GM12878 (cell line): ENCODE results near the gene C1orf21. TPM values are rescaled to one million over a fixed set of nuclear protein-coding genes. Genes with fewer than 3 reads are reported as not detected.
A peak's percentile ranks its signal among the peaks of the same experiment; 100 is the strongest.

Source experiments
- ATAC-seq: fragments of 200-7000 bp; cut with Tn5 transposase; 3 replicates; pipeline ENCODE4 v1.9.1; 2020; ENCODE audit warnings: mild to moderate bottlenecking, moderate library complexity
- BruUV-seq: library from RNA; stranded (reverse); fragments of 400-500 nt; replicated peaks from 2 replicates; lab custom pipeline; 2021; lab: Mats Ljungman, UMichigan
- CTCF ChIA-PET: fragments of 300-600 bp; sonication (Branson Sonifier 250); formaldehyde crosslinking; extraction: SDS; loops from one replicate; lab custom pipeline; 2021; ENCODE audit warnings: inconsistent platforms; lab: Yijun Ruan, JAX
- POLR2A ChIA-PET: fragments of 350-600 bp; formaldehyde crosslinking; extraction: SDS; loops from one replicate; lab custom pipeline; 2021; ENCODE audit warnings: inconsistent platforms; lab: Charles Lee
- RAD21 ChIA-PET: fragments of 300-600 bp; sonication (Branson Sonifier 250); formaldehyde crosslinking; loops from one replicate; lab custom pipeline; 2023; ENCODE audit warnings: antibody characterized with exemption; ENCODE audit not compliant: unreplicated experiment; lab: Charles Lee
- SMC1A ChIA-PET: fragments of 300-600 bp; sonication (Branson Sonifier 250); formaldehyde crosslinking; loops from one replicate; lab custom pipeline; 2023; ENCODE audit not compliant: unreplicated experiment, uncharacterized antibody; lab: Charles Lee
- DNase-seq: peaks from one replicate; pipeline ENCODE4 v3.0.0-alpha.2; 2011; ENCODE audit warnings: low read depth, low spot score
- FAIRE-seq: peaks from 3 replicates; lab custom pipeline; 2011; peaks lifted over from hg19 to GRCh38; lab: Jason Lieb, UNC
- H2AFZ ChIP-seq: 2 replicates; pipeline ENCODE4 v1.6.0; 2011; ENCODE audit warnings: low read depth, low read length, control low read depth; ENCODE audit not compliant: control insufficient read depth
- H3K27ac ChIP-seq: 2 replicates; pipeline ENCODE4 v1.5.1; 2011; ENCODE audit warnings: control low read depth; ENCODE audit not compliant: control insufficient read depth, insufficient read depth
- H3K27me3 ChIP-seq, 2 experiments: replicated peaks in 1 of 2; 2 replicates each; pipeline versions ENCODE4 v1.6.0 to v1.6.1; 2011; ENCODE audit warnings: low read length in 1 of 2; ENCODE audit not compliant: control insufficient read depth in 2 of 2, insufficient read depth in 2 of 2
- H3K36me3 ChIP-seq, 2 experiments: 2 replicates each; pipeline ENCODE4 v1.5.1; 2011; ENCODE audit warnings: low read length in 1 of 2; ENCODE audit not compliant: control insufficient read depth in 2 of 2, insufficient read depth in 2 of 2
- H3K4me1 ChIP-seq: 2 replicates; pipeline ENCODE4 v1.6.1; 2011; ENCODE audit warnings: mild to moderate bottlenecking, low read length, moderate library complexity, mixed read lengths; ENCODE audit not compliant: control insufficient read depth, insufficient read depth
- H3K4me2 ChIP-seq: 2 replicates; pipeline ENCODE4 v1.6.0; 2011; ENCODE audit warnings: control low read depth; ENCODE audit not compliant: control insufficient read depth, insufficient read depth
- H3K4me3 ChIP-seq: fragments of 200-600 bp; sonication (generic); 2 replicates; pipeline ENCODE4 v1.5.1; 2016
- H3K79me2 ChIP-seq: 2 replicates; pipeline ENCODE4 v1.6.0; 2011; ENCODE audit warnings: low read length; ENCODE audit not compliant: control insufficient read depth, insufficient read depth
- H3K9ac ChIP-seq: 2 replicates; pipeline ENCODE4 v1.8.0; 2011; ENCODE audit warnings: low read length, control low read depth, mixed read lengths; ENCODE audit not compliant: control insufficient read depth, insufficient read depth
- H3K9me3 ChIP-seq: replicated peaks from 3 replicates; pipeline ENCODE4 v1.5.1; 2011; ENCODE audit warnings: mild to moderate bottlenecking, low read length; ENCODE audit not compliant: control insufficient read depth, insufficient read depth
- H4K20me1 ChIP-seq: 2 replicates; pipeline ENCODE4 v1.6.0; 2011; ENCODE audit not compliant: control insufficient read depth, insufficient read depth
- RAD21 ChIP-seq: IDR thresholded peaks from 2 replicates; pipeline ENCODE4 v1.6.1; 2011; ENCODE audit warnings: mild to moderate bottlenecking, low read depth, low read length, moderate library complexity; ENCODE audit not compliant: insufficient read depth
- SKIL ChIP-seq: fragments of 450-650 bp; IDR thresholded peaks from 2 replicates; pipeline ENCODE4 v1.6.1; 2017; ENCODE audit warnings: mild to moderate bottlenecking, low read depth, inconsistent platforms; ENCODE audit not compliant: poor library complexity, severe bottlenecking
- TCF7 ChIP-seq: IDR thresholded peaks from 2 replicates; pipeline ENCODE4 v1.6.1; 2014; ENCODE audit warnings: antibody characterized with exemption, borderline replicate concordance
- YBX1 ChIP-seq: fragments of 450-650 bp; IDR thresholded peaks from 2 replicates; pipeline ENCODE4 v1.6.1; 2016; ENCODE audit warnings: antibody characterized with exemption
- WGBS: methylation state at CpG from one replicate; pipeline ENCODE4 v1.1.6; 2016; ENCODE audit warnings: low lambda C conversion rate; ENCODE audit not compliant: insufficient replicate concordance, insufficient coverage; ENCODE audit errors: missing lambda C conversion rate; 5-methylcytosine and 5-hydroxymethylcytosine counted together
- in situ Hi-C: fragments of 300-500 bp; cut with MboI; formaldehyde crosslinking; loops from 9 replicates; pipeline ENCODE4 v1.14.3; 2018; ENCODE audit warnings: mixed read lengths
- intact Hi-C: fragments of 100-400 bp; cut with micrococcal nuclease; formaldehyde crosslinking; loops from one replicate; pipeline ENCODE4 v1.14.2; 2022; ENCODE audit not compliant: unreplicated experiment
- polyA plus RNA-seq, 11 experiments: library from polyadenylated mRNA; depleted of rRNA in 4 of 11; unstranded in 6 of 11; stranded (reverse) in 5 of 11; fragments of >200 nt; fragmentation: Nextera tagmentation in 4 of 11; fragmentation: Illumina TruSeq in 1 of 11; extraction: Ambion mirVana in 4 of 11; extraction: Trizol in 1 of 11; gene quantifications; 1 replicate in 1 of 11; 2 replicates in 10 of 11; pipeline versions ENCODE4 v1.2.1 to v1.2.3, GENCODE V29; 2011 to 2016; ENCODE audit warnings: inconsistent platforms in 2 of 11, missing spikeins in 2 of 11, low read depth in 1 of 11
- total RNA-seq, 4 experiments: library from RNA; depleted of rRNA in 3 of 4; stranded (reverse); fragments of >200 nt in 3 of 4; fragmentation: Illumina TruSeq in 1 of 4; extraction: Trizol in 1 of 4; gene quantifications; 2 replicates each; pipeline versions ENCODE4 v1.2.1 to v1.2.3, GENCODE V29; 2013 to 2021
- TF ChIP-seq, protein P1 (sequence below), 3 experiments: IDR thresholded peaks in 2 of 3; conservative IDR thresholded peaks in 1 of 3; 2 replicates each; pipeline ENCODE4 v1.5.1; 2011; ENCODE audit warnings: low read depth in 3 of 3, low read length in 3 of 3, mild to moderate bottlenecking in 3 of 3, control low read depth in 2 of 3, moderate library complexity in 2 of 3, inconsistent platforms in 1 of 3, mixed read lengths in 1 of 3; ENCODE audit not compliant: control insufficient read depth in 2 of 3, insufficient read depth in 1 of 3; ENCODE audit errors: extremely low read depth in 1 of 3

Gene C1orf21
- total and polyA plus RNA-seq, 10 of the 15 experiments (the other 5 are each of a cell fraction or from before 2014, with no cell fraction given), result 0.03 to 1.6 (median 0.17) TPM; not detected in 3

- Histone ChIP-seq H2AFZ (no peak overlapping the region), H3K36me3 (no peaks in the 10 kb centered on the region), H3K4me3 (no peak overlapping the region), H3K9ac (no peak overlapping the region), H3K4me2 (no peak overlapping the region), H3K4me1 (peaks cover 6% of the 10 kb centered on the region; the same call in 1 of the 2 replicates), H3K9me3 (no peaks in the 10 kb centered on the region), H3K27me3 (no peaks in the 10 kb centered on the region; a peak in 1 of 4 replicates), H3K79me2 (no peaks in the 10 kb centered on the region), H4K20me1 (no peaks in the 10 kb centered on the region), H3K27ac (no peak overlapping the region)
- TF ChIP-seq SKIL (no peak), TCF7 (no peak), RAD21 (peak; percentile 33; the same call in 1 of the 2 replicates), YBX1 (no peak)
- TF ChIP-seq, protein P1, sequence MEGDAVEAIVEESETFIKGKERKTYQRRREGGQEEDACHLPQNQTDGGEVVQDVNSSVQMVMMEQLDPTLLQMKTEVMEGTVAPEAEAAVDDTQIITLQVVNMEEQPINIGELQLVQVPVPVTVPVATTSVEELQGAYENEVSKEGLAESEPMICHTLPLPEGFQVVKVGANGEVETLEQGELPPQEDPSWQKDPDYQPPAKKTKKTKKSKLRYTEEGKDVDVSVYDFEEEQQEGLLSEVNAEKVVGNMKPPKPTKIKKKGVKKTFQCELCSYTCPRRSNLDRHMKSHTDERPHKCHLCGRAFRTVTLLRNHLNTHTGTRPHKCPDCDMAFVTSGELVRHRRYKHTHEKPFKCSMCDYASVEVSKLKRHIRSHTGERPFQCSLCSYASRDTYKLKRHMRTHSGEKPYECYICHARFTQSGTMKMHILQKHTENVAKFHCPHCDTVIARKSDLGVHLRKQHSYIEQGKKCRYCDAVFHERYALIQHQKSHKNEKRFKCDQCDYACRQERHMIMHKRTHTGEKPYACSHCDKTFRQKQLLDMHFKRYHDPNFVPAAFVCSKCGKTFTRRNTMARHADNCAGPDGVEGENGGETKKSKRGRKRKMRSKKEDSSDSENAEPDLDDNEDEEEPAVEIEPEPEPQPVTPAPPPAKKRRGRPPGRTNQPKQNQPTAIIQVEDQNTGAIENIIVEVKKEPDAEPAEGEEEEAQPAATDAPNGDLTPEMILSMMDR (IDR thresholded peaks at IDR 0.05 in 2 of 3, conservative IDR thresholded peaks at IDR 0.05 in 1 of 3; ENCODE audit: control insufficient read depth in 2 of 3, extremely low read depth in 1 of 3, insufficient read depth in 1 of 3, low read depth in 3 of 3, low read length in 3 of 3), result 0 out of 6 replicates have a peak, but pooled peaks of 1 of the 3 experiments have one; percentile 10
- SMC1A ChIA-PET, result interaction anchor here (0.6 kb wide), 1 partner anchor 811 kb away, joined by 3 read pairs; no protein-coding TSS in a partner anchor
- in situ Hi-C loops (no loop called here), intact Hi-C loops (no loop called here)
- CTCF ChIA-PET, result no interaction called here
- 38% methylated on average over 8 of the region's 8 CpGs for WGBS
- ATAC-seq (no peak), DNase-seq (no peak), FAIRE-seq (no peak)
- POLR2A ChIA-PET, result no interaction called here
- RAD21 ChIA-PET, result no interaction called here
- BruUV-seq, result no TSS peak
Observed at GRCh38 chr1:184596950-184597645, 210.3 kb downstream of the C1orf21 start.
